Suprapubic skin (tissue), 3 donors: ENCODE results near the gene PITPNM3.

ENCODE experiments used
- CTCF ChIP-seq, 2 donors: fragments of 200-600 bp in 1 of 2; fragments of 450-650 bp in 1 of 2; sonication (generic) in 1 of 2; IDR thresholded peaks; one replicate each; pipeline ENCODE4 v1.5.1; 2016 to 2019; ENCODE audit warnings: antibody characterized with exemption in 2 of 2, mild to moderate bottlenecking in 1 of 2, moderate library complexity in 1 of 2
- POLR2A ChIP-seq, 2 donors: fragments of 450-650 bp; IDR thresholded peaks; one replicate each; pipeline ENCODE4 v1.6.1; 2017; ENCODE audit warnings: antibody characterized with exemption in 2 of 2, mild to moderate bottlenecking in 2 of 2, moderate library complexity in 2 of 2

- TF ChIP-seq CTCF (IDR thresholded peaks at IDR 0.05) (no peak), POLR2A (IDR thresholded peaks at IDR 0.05) (no peak)
These were observed 45.9 kb downstream of the PITPNM3 start for GRCh38 chr17:6510321-6510977.
